Muscle layer of colon (tissue), 2 donors: Measurements from ENCODE around the gene BRAT1.

Experiments
- H3K27ac ChIP-seq: one replicate; pipeline ENCODE4 v1.7.0; 2013; ENCODE audit warnings: low read depth, mild to moderate bottlenecking, low read length, moderate library complexity
- H3K27me3 ChIP-seq, 2 donors: one replicate each; pipeline ENCODE4 v1.7.0; 2013; ENCODE audit warnings: low read length in 2 of 2, mild to moderate bottlenecking in 2 of 2; ENCODE audit not compliant: insufficient read depth in 2 of 2, control insufficient read depth in 1 of 2
- H3K36me3 ChIP-seq: one replicate; pipeline ENCODE4 v1.7.0; 2013; ENCODE audit warnings: mild to moderate bottlenecking, low read length; ENCODE audit not compliant: insufficient read depth
- H3K4me1 ChIP-seq: one replicate; pipeline ENCODE4 v1.7.0; 2013; ENCODE audit warnings: mild to moderate bottlenecking, low read length; ENCODE audit not compliant: insufficient read depth
- H3K4me3 ChIP-seq, 2 donors: one replicate each; pipeline ENCODE4 v1.7.0; 2013; ENCODE audit warnings: low read length in 2 of 2, low read depth in 1 of 2, mild to moderate bottlenecking in 1 of 2, moderate library complexity in 1 of 2
- H3K9ac ChIP-seq: one replicate; pipeline ENCODE4 v1.7.0; 2013; ENCODE audit warnings: low read length
- H3K9me3 ChIP-seq: one replicate; pipeline ENCODE4 v1.7.0; 2013; ENCODE audit warnings: mild to moderate bottlenecking, low read length
- donor health status: abdominal sarcoma.
- donor health status: Adenocarcinoma of cecum.

Gene BRAT1

GRCh38 chr7:2488681-2489080 lies 66.6 kb downstream of the BRAT1 start:
- no peak overlapping the region for H3K9ac ChIP-seq
- H3K4me3 ChIP-seq = no peak overlapping the region
- no peaks in the 10 kb centered on the region for H3K9me3 ChIP-seq
- peaks cover 0 to 15% of the 10 kb centered on the region in 2 donors for H3K27me3 ChIP-seq
- H3K4me1 ChIP-seq = no peaks in the 10 kb centered on the region
- H3K36me3 ChIP-seq = no peaks in the 10 kb centered on the region
- no peak overlapping the region for H3K27ac ChIP-seq

- peaks cover 0 to 12% of the 10 kb centered on the region in 2 donors for H3K27me3 ChIP-seq
- no peaks in the 10 kb centered on the region for H3K4me1 ChIP-seq
- H3K36me3 ChIP-seq = no peaks in the 10 kb centered on the region
- H3K9me3 ChIP-seq = no peaks in the 10 kb centered on the region
- H3K9ac ChIP-seq = no peak overlapping the region
- no peak overlapping the region for H3K27ac ChIP-seq
- no peak overlapping the region for H3K4me3 ChIP-seq
Observed at GRCh38 chr7:2488272-2488645, 67.1 kb downstream of the BRAT1 start.
